ENCODE measurements around the gene PRDM16.

PRDM16 gene

DNA sequence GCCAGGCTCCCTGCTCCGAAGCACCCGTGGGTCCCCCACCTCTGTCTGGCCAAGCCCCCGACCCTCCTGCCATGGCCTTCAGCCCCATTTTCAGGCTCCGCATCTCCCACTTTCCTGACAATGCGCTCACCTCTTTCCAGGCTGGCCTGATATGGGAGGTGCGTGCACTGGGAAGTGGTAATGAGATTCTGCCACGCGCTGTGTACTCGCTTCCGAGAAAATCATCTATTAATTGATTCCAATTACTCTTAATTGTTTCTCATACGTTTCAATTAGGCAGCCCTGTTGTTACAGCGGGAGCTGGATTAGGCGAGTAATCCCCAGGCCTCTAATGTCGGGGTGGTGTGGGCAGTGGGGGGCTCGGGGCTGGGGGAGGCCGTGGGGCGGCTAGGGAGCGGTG, 263.0 kb downstream of the PRDM16 start:
- ATAC-seq = no peak
- TF ChIP-seq, protein P1, sequence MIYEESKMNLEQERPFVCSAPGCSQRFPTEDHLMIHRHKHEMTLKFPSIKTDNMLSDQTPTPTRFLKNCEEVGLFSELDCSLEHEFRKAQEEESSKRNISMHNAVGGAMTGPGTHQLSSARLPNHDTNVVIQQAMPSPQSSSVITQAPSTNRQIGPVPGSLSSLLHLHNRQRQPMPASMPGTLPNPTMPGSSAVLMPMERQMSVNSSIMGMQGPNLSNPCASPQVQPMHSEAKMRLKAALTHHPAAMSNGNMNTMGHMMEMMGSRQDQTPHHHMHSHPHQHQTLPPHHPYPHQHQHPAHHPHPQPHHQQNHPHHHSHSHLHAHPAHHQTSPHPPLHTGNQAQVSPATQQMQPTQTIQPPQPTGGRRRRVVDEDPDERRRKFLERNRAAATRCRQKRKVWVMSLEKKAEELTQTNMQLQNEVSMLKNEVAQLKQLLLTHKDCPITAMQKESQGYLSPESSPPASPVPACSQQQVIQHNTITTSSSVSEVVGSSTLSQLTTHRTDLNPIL (CRISPR knock-in tag; IDR thresholded peaks at IDR 0.05; ENCODE audit: low read depth) = no peak
- TF ChIP-seq GLIS3 (CRISPR knock-in tag; IDR thresholded peaks at IDR 0.05) = no peak
- TF ChIP-seq ZNF70 (CRISPR knock-in tag; IDR thresholded peaks at IDR 0.05) = no peak
- TF ChIP-seq, protein P2, sequence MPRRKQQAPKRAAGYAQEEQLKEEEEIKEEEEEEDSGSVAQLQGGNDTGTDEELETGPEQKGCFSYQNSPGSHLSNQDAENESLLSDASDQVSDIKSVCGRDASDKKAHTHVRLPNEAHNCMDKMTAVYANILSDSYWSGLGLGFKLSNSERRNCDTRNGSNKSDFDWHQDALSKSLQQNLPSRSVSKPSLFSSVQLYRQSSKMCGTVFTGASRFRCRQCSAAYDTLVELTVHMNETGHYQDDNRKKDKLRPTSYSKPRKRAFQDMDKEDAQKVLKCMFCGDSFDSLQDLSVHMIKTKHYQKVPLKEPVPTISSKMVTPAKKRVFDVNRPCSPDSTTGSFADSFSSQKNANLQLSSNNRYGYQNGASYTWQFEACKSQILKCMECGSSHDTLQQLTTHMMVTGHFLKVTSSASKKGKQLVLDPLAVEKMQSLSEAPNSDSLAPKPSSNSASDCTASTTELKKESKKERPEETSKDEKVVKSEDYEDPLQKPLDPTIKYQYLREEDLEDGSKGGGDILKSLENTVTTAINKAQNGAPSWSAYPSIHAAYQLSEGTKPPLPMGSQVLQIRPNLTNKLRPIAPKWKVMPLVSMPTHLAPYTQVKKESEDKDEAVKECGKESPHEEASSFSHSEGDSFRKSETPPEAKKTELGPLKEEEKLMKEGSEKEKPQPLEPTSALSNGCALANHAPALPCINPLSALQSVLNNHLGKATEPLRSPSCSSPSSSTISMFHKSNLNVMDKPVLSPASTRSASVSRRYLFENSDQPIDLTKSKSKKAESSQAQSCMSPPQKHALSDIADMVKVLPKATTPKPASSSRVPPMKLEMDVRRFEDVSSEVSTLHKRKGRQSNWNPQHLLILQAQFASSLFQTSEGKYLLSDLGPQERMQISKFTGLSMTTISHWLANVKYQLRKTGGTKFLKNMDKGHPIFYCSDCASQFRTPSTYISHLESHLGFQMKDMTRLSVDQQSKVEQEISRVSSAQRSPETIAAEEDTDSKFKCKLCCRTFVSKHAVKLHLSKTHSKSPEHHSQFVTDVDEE (CRISPR knock-in tag; IDR thresholded peaks at IDR 0.05) = no peak
- no peak for TF ChIP-seq ZNF8 (CRISPR knock-in tag; IDR thresholded peaks at IDR 0.05)
- TF ChIP-seq, protein P3, sequence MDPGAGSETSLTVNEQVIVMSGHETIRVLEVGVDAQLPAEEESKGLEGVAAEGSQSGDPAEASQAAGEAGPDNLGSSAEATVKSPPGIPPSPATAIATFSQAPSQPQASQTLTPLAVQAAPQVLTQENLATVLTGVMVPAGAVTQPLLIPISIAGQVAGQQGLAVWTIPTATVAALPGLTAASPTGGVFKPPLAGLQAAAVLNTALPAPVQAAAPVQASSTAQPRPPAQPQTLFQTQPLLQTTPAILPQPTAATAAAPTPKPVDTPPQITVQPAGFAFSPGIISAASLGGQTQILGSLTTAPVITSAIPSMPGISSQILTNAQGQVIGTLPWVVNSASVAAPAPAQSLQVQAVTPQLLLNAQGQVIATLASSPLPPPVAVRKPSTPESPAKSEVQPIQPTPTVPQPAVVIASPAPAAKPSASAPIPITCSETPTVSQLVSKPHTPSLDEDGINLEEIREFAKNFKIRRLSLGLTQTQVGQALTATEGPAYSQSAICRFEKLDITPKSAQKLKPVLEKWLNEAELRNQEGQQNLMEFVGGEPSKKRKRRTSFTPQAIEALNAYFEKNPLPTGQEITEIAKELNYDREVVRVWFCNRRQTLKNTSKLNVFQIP (CRISPR knock-in tag; IDR thresholded peaks at IDR 0.05; ENCODE audit: borderline replicate concordance, low read depth) = no peak
- TF ChIP-seq ZFP3 (CRISPR knock-in tag; IDR thresholded peaks at IDR 0.05) = no peak

- ATAC-seq = no peak
- TF ChIP-seq OSR1 (CRISPR knock-in tag; IDR thresholded peaks at IDR 0.05) (no peak), ZNF70 (CRISPR knock-in tag; IDR thresholded peaks at IDR 0.05) (no peak), RARB (CRISPR knock-in tag; IDR thresholded peaks at IDR 0.05) (no peak), TCF4 (CRISPR knock-in tag; IDR thresholded peaks at IDR 0.05; ENCODE audit: borderline replicate concordance) (no peak), CSDC2 (CRISPR knock-in tag; IDR thresholded peaks at IDR 0.05) (no peak), ARNTL (CRISPR knock-in tag; IDR thresholded peaks at IDR 0.05; ENCODE audit: borderline replicate concordance, low read depth) (no peak), GLIS3 (CRISPR knock-in tag; IDR thresholded peaks at IDR 0.05) (no peak), BACH2 (CRISPR knock-in tag; IDR thresholded peaks at IDR 0.05; ENCODE audit: borderline replicate concordance) (no peak), ZNF565 (CRISPR knock-in tag; conservative IDR thresholded peaks at IDR 0.05; ENCODE audit: low read depth) (no peak), ZNF8 (CRISPR knock-in tag; IDR thresholded peaks at IDR 0.05) (no peak), ZC3H10 (CRISPR knock-in tag; IDR thresholded peaks at IDR 0.05) (no peak), PPARA (CRISPR knock-in tag; IDR thresholded peaks at IDR 0.05; ENCODE audit: borderline replicate concordance) (no peak), TOX (CRISPR knock-in tag; IDR thresholded peaks at IDR 0.05; ENCODE audit: borderline replicate concordance) (no peak), ESRRG (CRISPR knock-in tag; IDR thresholded peaks at IDR 0.05) (no peak), ZFP3 (CRISPR knock-in tag; IDR thresholded peaks at IDR 0.05) (no peak)
- TF ChIP-seq, protein P3 (CRISPR knock-in tag; IDR thresholded peaks at IDR 0.05; ENCODE audit: borderline replicate concordance, low read depth) = no peak
- TF ChIP-seq, protein P4, sequence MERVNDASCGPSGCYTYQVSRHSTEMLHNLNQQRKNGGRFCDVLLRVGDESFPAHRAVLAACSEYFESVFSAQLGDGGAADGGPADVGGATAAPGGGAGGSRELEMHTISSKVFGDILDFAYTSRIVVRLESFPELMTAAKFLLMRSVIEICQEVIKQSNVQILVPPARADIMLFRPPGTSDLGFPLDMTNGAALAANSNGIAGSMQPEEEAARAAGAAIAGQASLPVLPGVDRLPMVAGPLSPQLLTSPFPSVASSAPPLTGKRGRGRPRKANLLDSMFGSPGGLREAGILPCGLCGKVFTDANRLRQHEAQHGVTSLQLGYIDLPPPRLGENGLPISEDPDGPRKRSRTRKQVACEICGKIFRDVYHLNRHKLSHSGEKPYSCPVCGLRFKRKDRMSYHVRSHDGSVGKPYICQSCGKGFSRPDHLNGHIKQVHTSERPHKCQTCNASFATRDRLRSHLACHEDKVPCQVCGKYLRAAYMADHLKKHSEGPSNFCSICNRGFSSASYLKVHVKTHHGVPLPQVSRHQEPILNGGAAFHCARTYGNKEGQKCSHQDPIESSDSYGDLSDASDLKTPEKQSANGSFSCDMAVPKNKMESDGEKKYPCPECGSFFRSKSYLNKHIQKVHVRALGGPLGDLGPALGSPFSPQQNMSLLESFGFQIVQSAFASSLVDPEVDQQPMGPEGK (CRISPR knock-in tag; IDR thresholded peaks at IDR 0.05; ENCODE audit: borderline replicate concordance) = no peak
- TF ChIP-seq, protein P5, sequence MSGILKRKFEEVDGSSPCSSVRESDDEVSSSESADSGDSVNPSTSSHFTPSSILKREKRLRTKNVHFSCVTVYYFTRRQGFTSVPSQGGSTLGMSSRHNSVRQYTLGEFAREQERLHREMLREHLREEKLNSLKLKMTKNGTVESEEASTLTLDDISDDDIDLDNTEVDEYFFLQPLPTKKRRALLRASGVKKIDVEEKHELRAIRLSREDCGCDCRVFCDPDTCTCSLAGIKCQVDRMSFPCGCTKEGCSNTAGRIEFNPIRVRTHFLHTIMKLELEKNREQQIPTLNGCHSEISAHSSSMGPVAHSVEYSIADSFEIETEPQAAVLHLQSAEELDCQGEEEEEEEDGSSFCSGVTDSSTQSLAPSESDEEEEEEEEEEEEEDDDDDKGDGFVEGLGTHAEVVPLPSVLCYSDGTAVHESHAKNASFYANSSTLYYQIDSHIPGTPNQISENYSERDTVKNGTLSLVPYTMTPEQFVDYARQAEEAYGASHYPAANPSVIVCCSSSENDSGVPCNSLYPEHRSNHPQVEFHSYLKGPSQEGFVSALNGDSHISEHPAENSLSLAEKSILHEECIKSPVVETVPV (CRISPR knock-in tag; IDR thresholded peaks at IDR 0.05) = no peak
- TF ChIP-seq, protein P1 (CRISPR knock-in tag; IDR thresholded peaks at IDR 0.05; ENCODE audit: low read depth) = no peak
- TF ChIP-seq, protein P2 (CRISPR knock-in tag; IDR thresholded peaks at IDR 0.05) = no peak
Measured at GRCh38 chr1:3332662-3333061, 263.7 kb downstream of the PRDM16 start.
